ENCODE measurements around the gene FGFR1OP2. TPM values are rescaled to one million over a fixed set of nuclear protein-coding genes. Genes with fewer than 3 reads are reported as not detected.
"Not testable (repeated sequence)": the region's sequence is repeated elsewhere in the genome, so short reads cannot be mapped to it uniquely, and the experiment has no call there.

Gene FGFR1OP2
- total and polyA plus RNA-seq, 12 donors, result 43.5 to 154 (median 71.2) TPM

DNA sequence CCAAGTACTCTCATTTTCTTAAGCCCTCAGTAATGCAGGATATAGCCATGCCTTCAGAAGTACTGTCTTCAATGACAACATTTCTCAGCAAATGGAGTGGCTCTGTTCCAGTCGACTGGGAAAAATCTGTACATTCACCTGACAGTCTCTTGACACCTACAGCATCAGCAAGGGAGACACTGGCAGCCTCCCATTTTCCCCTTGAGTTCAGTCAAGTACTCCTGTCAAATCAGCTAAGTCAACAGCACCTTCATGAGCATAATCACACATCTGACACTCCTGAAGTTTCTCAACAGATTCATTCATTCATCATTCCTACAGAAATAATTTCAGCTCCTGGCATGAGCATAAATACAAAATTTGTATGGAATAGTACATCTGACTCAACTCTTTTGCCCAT, 46.6 kb upstream of the FGFR1OP2 start:
- 80 to 90% (median 89%) methylated on average over 1 of the region's 1 CpG for WGBS, 4 donors
- H3K27me3 ChIP-seq, result no peaks in the 10 kb centered on the region
- no peak for DNase-seq
- intact Hi-C loops (cut with DNase I), result no loop called here
- H3K27ac ChIP-seq, result no peak overlapping the region
- no peak overlapping the region for H3K4me3 ChIP-seq
- no peaks in the 10 kb centered on the region for H3K4me1 ChIP-seq (replicated peaks in 1 of 2)
- no peak for TF ChIP-seq POLR2A (IDR thresholded peaks at IDR 0.05)
- TF ChIP-seq, protein P1, sequence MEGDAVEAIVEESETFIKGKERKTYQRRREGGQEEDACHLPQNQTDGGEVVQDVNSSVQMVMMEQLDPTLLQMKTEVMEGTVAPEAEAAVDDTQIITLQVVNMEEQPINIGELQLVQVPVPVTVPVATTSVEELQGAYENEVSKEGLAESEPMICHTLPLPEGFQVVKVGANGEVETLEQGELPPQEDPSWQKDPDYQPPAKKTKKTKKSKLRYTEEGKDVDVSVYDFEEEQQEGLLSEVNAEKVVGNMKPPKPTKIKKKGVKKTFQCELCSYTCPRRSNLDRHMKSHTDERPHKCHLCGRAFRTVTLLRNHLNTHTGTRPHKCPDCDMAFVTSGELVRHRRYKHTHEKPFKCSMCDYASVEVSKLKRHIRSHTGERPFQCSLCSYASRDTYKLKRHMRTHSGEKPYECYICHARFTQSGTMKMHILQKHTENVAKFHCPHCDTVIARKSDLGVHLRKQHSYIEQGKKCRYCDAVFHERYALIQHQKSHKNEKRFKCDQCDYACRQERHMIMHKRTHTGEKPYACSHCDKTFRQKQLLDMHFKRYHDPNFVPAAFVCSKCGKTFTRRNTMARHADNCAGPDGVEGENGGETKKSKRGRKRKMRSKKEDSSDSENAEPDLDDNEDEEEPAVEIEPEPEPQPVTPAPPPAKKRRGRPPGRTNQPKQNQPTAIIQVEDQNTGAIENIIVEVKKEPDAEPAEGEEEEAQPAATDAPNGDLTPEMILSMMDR (IDR thresholded peaks at IDR 0.05), result no peak
- H3K9me3 ChIP-seq (replicated peaks in 1 of 3), result no peaks in the 10 kb centered on the region
- H3K36me3 ChIP-seq (replicated peaks in 1 of 2), result no peaks in the 10 kb centered on the region

DNA sequence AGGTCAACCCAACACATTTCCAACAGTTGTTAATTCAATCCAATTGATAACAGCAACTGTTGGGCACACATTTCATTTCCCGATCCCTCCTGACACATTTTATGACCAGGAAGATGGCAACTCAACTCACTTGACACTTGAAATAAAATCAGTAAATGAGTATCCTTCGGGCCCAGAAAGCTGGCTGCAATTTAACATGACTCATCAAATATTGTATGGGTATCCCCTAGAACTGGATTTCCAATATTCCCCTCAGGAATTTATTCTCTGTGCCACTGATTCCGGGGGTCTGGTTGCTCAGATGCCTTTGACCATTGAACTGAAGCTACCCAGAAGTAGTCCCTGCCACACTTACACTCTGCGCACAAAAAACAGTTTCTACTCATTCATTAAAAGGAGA, 42.6 kb upstream of the FGFR1OP2 start:
- Histone ChIP-seq H3K36me3 (replicated peaks in 1 of 2) (no peaks in the 10 kb centered on the region), H3K9me3 (replicated peaks in 1 of 3) (no peaks in the 10 kb centered on the region), H3K4me3 (no peak overlapping the region), H3K4me1 (replicated peaks in 1 of 2) (no peaks in the 10 kb centered on the region), H3K27ac (no peak overlapping the region), H3K27me3 (no peaks in the 10 kb centered on the region)
- TF ChIP-seq POLR2A (IDR thresholded peaks at IDR 0.05), result no peak
- TF ChIP-seq, protein P1 (IDR thresholded peaks at IDR 0.05), result no peak
- no peak for DNase-seq
- intact Hi-C loops (cut with DNase I), result no loop called here
- WGBS, 4 donors, result 83 to 91% (median 88%) methylated on average over 4 of the region's 4 CpGs

DNA sequence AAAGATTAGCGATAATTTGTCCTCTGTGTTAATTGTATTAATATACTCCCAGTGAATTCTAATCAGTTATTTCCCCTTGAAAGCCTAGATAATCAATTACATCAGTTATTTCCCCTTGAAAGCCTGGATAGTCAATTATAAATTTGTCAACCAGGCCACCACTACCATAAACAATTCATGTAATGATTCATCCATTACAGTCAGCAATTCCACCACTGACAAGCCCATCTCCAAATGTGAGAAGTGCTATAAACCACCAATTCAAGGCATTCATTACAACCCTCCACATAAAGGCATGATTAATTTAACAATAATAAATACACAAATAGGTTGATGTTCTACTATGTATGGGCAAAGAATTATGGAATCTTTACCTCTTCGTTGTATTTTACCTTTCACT, 41.4 kb upstream of the FGFR1OP2 start:
- no peaks in the 10 kb centered on the region for H3K9me3 ChIP-seq (replicated peaks in 1 of 3)
- H3K27me3 ChIP-seq, result no peaks in the 10 kb centered on the region
- TF ChIP-seq POLR2A (IDR thresholded peaks at IDR 0.05), result no peak
- TF ChIP-seq, protein P1 (IDR thresholded peaks at IDR 0.05), result no peak
- H3K27ac ChIP-seq, result no peak overlapping the region
- WGBS, 4 donors, result 92 to 98% (median 95%) methylated on average over 2 of the region's 2 CpGs
- H3K4me3 ChIP-seq, result no peak overlapping the region
- H3K36me3 ChIP-seq (replicated peaks in 1 of 2), result no peaks in the 10 kb centered on the region
- no peak for DNase-seq
- intact Hi-C loops (cut with DNase I), result no loop called here
- no peaks in the 10 kb centered on the region for H3K4me1 ChIP-seq (replicated peaks in 1 of 2)

DNA sequence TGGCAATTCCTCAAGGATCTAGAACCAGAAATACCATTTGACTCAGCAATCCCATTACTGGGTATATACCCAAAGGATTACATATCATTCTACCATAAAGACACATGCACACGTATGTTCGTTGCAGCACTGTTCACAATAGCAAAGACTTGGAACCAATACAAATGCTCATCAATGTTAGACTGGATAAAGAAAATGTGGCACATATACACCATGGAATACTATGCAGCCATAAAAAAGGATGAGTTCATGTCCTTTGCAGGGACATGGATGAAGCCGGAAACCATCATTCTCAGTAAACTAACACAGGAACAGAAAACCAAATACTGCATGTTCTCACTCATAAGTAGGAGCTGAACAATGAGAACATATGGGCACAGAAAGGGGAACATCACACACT, 34.9 kb upstream of the FGFR1OP2 start:
- DNase-seq; H3K4me3 ChIP-seq; H3K9me3 ChIP-seq (replicated peaks in 1 of 3); H3K4me1 ChIP-seq (replicated peaks in 1 of 2); H3K27me3 ChIP-seq; H3K27ac ChIP-seq; intact Hi-C loops (cut with DNase I): not testable (repeated sequence)
- WGBS, 4 donors, result 63 to 98% (median 82%) methylated on average over 2 to 3 of the region's 3 CpGs
- H3K36me3 ChIP-seq (replicated peaks in 1 of 2), result peaks cover 0 to 14% of the 10 kb centered on the region in 2 donors

DNA sequence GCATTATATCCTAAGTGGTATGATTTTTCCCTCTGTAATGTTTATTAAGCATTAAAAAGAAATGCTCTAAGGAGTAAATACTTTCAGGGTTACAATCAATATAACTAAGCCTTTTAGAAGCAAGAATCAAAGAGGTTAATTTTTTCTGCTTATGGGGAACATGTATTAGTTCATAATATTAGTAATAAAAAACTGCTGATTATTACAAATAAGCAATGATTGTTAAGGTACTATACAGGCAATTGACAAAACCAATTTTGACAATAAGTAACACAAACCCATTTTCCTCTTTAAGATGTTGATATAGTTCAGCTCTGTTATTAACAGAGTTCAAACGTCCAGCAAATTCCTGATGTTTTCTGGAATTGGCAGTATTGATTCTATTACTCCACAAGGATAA, 32.2 kb upstream of the FGFR1OP2 start:
- intact Hi-C loops (cut with DNase I), result no loop called here
- Histone ChIP-seq H3K9me3 (replicated peaks in 1 of 3) (no peaks in the 10 kb centered on the region), H3K27me3 (no peaks in the 10 kb centered on the region), H3K36me3 (replicated peaks in 1 of 2) (peaks cover 0 to 29% of the 10 kb centered on the region in 2 donors), H3K4me3 (no peak overlapping the region), H3K4me1 (replicated peaks in 1 of 2) (peaks cover 0 to 7% of the 10 kb centered on the region in 2 donors), H3K27ac (no peak overlapping the region)
- WGBS, 4 donors, result 40 to 55% (median 42%) methylated on average over 1 of the region's 1 CpG
- DNase-seq, result no peak
- TF ChIP-seq, protein P1 (IDR thresholded peaks at IDR 0.05), result no peak
- TF ChIP-seq POLR2A (IDR thresholded peaks at IDR 0.05), result no peak

Measured in adrenal gland (tissue), 12 donors.